Measurements from ENCODE around the gene LPP. TPM values are rescaled to one million over a fixed set of nuclear protein-coding genes. Genes with fewer than 3 reads are reported as not detected.

Gene LPP
- total RNA-seq, 1 donor from 2014 or later, result 93.9 TPM

- no peak overlapping the region for H3K4me3 ChIP-seq (ENCODE audit: low read depth, low read length)
- no peak for TF ChIP-seq CTCF (conservative IDR thresholded peaks at IDR 0.05; ENCODE audit: low read depth, low read length)
- DNase-seq (ENCODE audit: low read depth), result no peak
These were observed 206.5 kb downstream of the LPP start for GRCh38 chr3:188360364-188360881.

- no peak for DNase-seq (ENCODE audit: low read depth)
- TF ChIP-seq CTCF (conservative IDR thresholded peaks at IDR 0.05; ENCODE audit: low read depth, low read length), result no peak
- no peak overlapping the region for H3K4me3 ChIP-seq (ENCODE audit: low read depth, low read length)
These were observed 207.9 kb downstream of the LPP start for GRCh38 chr3:188361888-188362287.

GRCh38 chr3:188362405-188362831, 208.5 kb downstream of the LPP start:
- no peak for TF ChIP-seq CTCF (conservative IDR thresholded peaks at IDR 0.05; ENCODE audit: low read depth, low read length)

GRCh38 chr3:188365184-188365583, 211.2 kb downstream of the LPP start:
- TF ChIP-seq CTCF (conservative IDR thresholded peaks at IDR 0.05; ENCODE audit: low read depth, low read length), result no peak
- DNase-seq (ENCODE audit: low read depth), result no peak
- H3K4me3 ChIP-seq (ENCODE audit: low read depth, low read length), result no peak overlapping the region

More at GRCh38 chr3:188362405-188362831, 208.5 kb downstream of the LPP start:
- no peak overlapping the region for H3K4me3 ChIP-seq (ENCODE audit: low read depth, low read length)
- no peak for DNase-seq (ENCODE audit: low read depth)

- DNase-seq (ENCODE audit: low read depth), result no peak
- no peak overlapping the region for H3K4me3 ChIP-seq (ENCODE audit: low read depth, low read length)
- TF ChIP-seq CTCF (conservative IDR thresholded peaks at IDR 0.05; ENCODE audit: low read depth, low read length), result no peak
These were observed 212.2 kb downstream of the LPP start for GRCh38 chr3:188365988-188366698.

- no peak for TF ChIP-seq CTCF (conservative IDR thresholded peaks at IDR 0.05; ENCODE audit: low read depth, low read length)
- H3K4me3 ChIP-seq (ENCODE audit: low read depth, low read length), result no peak overlapping the region
- no peak for DNase-seq (ENCODE audit: low read depth)
These were observed 213.7 kb downstream of the LPP start for GRCh38 chr3:188367678-188368077.

GRCh38 chr3:188369526-188369925, 215.6 kb downstream of the LPP start:
- DNase-seq (ENCODE audit: low read depth), result no peak
- no peak overlapping the region for H3K4me3 ChIP-seq (ENCODE audit: low read depth, low read length)
- TF ChIP-seq CTCF (conservative IDR thresholded peaks at IDR 0.05; ENCODE audit: low read depth, low read length), result no peak
